Esophagus squamous epithelium (tissue), 5 donors: ENCODE data around the gene LDB3. TPM values are rescaled to one million over a fixed set of nuclear protein-coding genes. Genes with fewer than 3 reads are reported as not detected.

ENCODE experiments used
- DNase-seq: peaks from one replicate; lab custom pipeline; 2025; lab: John Stamatoyannopoulos, UW
- H3K27ac ChIP-seq, 4 donors: fragments of 200-600 bp; sonication (generic); one replicate each; pipeline ENCODE4 v1.5.1; 2016 to 2019; ENCODE audit warnings: mild to moderate bottlenecking in 1 of 4
- H3K27me3 ChIP-seq, 4 donors: fragments of 200-600 bp; sonication (generic); 1 replicate in 3 of 4; 2 replicates in 1 of 4; pipeline versions ENCODE4 v1.5.1 to v1.6.0; 2017 to 2021; ENCODE audit warnings: antibody characterized with exemption in 1 of 4
- H3K36me3 ChIP-seq, 3 donors: fragments of 200-600 bp; sonication (generic); one replicate each; pipeline ENCODE4 v1.5.1; 2016 to 2019
- H3K4me1 ChIP-seq, 3 donors: fragments of 200-600 bp; sonication (generic); one replicate each; pipeline ENCODE4 v1.5.1; 2017 to 2019
- H3K4me3 ChIP-seq, 4 donors: fragments of 200-600 bp; sonication (generic); 1 replicate in 3 of 4; 2 replicates in 1 of 4; pipeline ENCODE4 v1.5.1; 2016 to 2019; ENCODE audit warnings: mild to moderate bottlenecking in 2 of 4, moderate library complexity in 1 of 4
- H3K9me3 ChIP-seq, 3 donors: fragments of 200-600 bp; sonication (generic); one replicate each; pipeline ENCODE4 v1.5.1; 2016 to 2019
- CTCF ChIP-seq, 6 experiments: fragments of 450-650 bp in 4 of 6; fragments of 200-600 bp in 2 of 6; sonication (generic) in 2 of 6; IDR thresholded peaks; one replicate each; pipeline ENCODE4 v1.5.1; 2016 to 2019; ENCODE audit warnings: antibody characterized with exemption in 6 of 6, mild to moderate bottlenecking in 4 of 6, moderate library complexity in 4 of 6
- POLR2A ChIP-seq, 4 donors: fragments of 450-650 bp; IDR thresholded peaks; one replicate each; pipeline ENCODE4 v1.6.1; 2017; ENCODE audit warnings: antibody characterized with exemption in 4 of 4, mild to moderate bottlenecking in 4 of 4, moderate library complexity in 3 of 4
- WGBS, 2 donors: methylation state at CpG; one replicate each; pipeline ENCODE4 v1.1.5; 2018; 5-methylcytosine and 5-hydroxymethylcytosine counted together
- intact Hi-C: fragments of 100-400 bp; cut with DNase I; formaldehyde crosslinking; loops from one replicate; pipeline ENCODE4 v1.15.0; 2022
- total RNA-seq, 4 donors: library from RNA; depleted of rRNA; stranded (reverse); fragments of >200 nt; gene quantifications; one replicate each; pipeline ENCODE4 v1.1.0, GENCODE V29; 2016
- donor health status: DM: yes; HTN: yes; CAD: no.

Gene LDB3
- total RNA-seq, 4 donors from 2014 or later, result 0.09 to 3.4 (median 0.35) TPM

- Histone ChIP-seq H3K36me3 (no peaks in the 10 kb centered on the region), H3K4me1 (peaks cover 0 to 50% (median 7%) of the 10 kb centered on the region in 3 donors), H3K9me3 (no peaks in the 10 kb centered on the region), H3K4me3 (no peak overlapping the region), H3K27ac (no peak overlapping the region), H3K27me3 (no peaks in the 10 kb centered on the region)
- DNase-seq, result no peak
- intact Hi-C loops, result no loop called here
- no peak for TF ChIP-seq POLR2A (IDR thresholded peaks at IDR 0.05)
- no peak for TF ChIP-seq CTCF (IDR thresholded peaks at IDR 0.05)
- WGBS, 2 donors, result 50 to 72% methylated on average over 1 of the region's 1 CpG
Measured at GRCh38 chr10:86768412-86769062, 100.2 kb downstream of the LDB3 start.

GRCh38 chr10:86769991-86770390 lies 101.7 kb downstream of the LDB3 start:
- no peak for DNase-seq
- H3K27ac ChIP-seq, result no peak overlapping the region
- no peaks in the 10 kb centered on the region for H3K36me3 ChIP-seq
- no peaks in the 10 kb centered on the region for H3K9me3 ChIP-seq
- peaks cover 0 to 58% (median 7%) of the 10 kb centered on the region in 3 donors for H3K4me1 ChIP-seq
- 85 to 86% methylated on average over 9 to 10 of the region's 10 CpGs for WGBS, 2 donors
- TF ChIP-seq CTCF (IDR thresholded peaks at IDR 0.05) (no peak), POLR2A (IDR thresholded peaks at IDR 0.05) (no peak)
- H3K27me3 ChIP-seq, result no peaks in the 10 kb centered on the region
- H3K4me3 ChIP-seq, result no peak overlapping the region
- intact Hi-C loops, result no loop called here

- Histone ChIP-seq H3K27me3 (no peaks in the 10 kb centered on the region), H3K36me3 (no peaks in the 10 kb centered on the region), H3K27ac (no peak overlapping the region), H3K9me3 (no peaks in the 10 kb centered on the region), H3K4me1 (peaks cover 0 to 63% (median 7%) of the 10 kb centered on the region in 3 donors), H3K4me3 (no peak overlapping the region)
- no peak for DNase-seq
- TF ChIP-seq CTCF (IDR thresholded peaks at IDR 0.05), result no peak
- TF ChIP-seq POLR2A (IDR thresholded peaks at IDR 0.05), result no peak
- WGBS, 2 donors, result 45 to 48% methylated on average over 2 of the region's 2 CpGs
- intact Hi-C loops, result no loop called here
Measured at GRCh38 chr10:86770412-86770960, 102.2 kb downstream of the LDB3 start.

GRCh38 chr10:86773498-86773897 lies 105.2 kb downstream of the LDB3 start:
- intact Hi-C loops, result no loop called here
- no peaks in the 10 kb centered on the region for H3K36me3 ChIP-seq
- H3K9me3 ChIP-seq, result no peaks in the 10 kb centered on the region
- H3K27ac ChIP-seq, result no peak overlapping the region
- DNase-seq, result no peak
- 76 to 79% methylated on average over 6 of the region's 6 CpGs for WGBS, 2 donors
- no peaks in the 10 kb centered on the region for H3K27me3 ChIP-seq
- TF ChIP-seq CTCF (IDR thresholded peaks at IDR 0.05), result no peak
- H3K4me3 ChIP-seq, result no peak overlapping the region
- H3K4me1 ChIP-seq, result peaks cover 0 to 56% (median 7%) of the 10 kb centered on the region in 3 donors

GRCh38 chr10:86775056-86775869 lies 107.0 kb downstream of the LDB3 start:
- peak overlapping the region in 2 of 4 donors; percentile 2 to 13 for H3K27ac ChIP-seq
- H3K4me1 ChIP-seq, result peaks cover 0 to 45% (median 2%) of the 10 kb centered on the region in 3 donors
- TF ChIP-seq POLR2A (IDR thresholded peaks at IDR 0.05), result no peak
- TF ChIP-seq CTCF (IDR thresholded peaks at IDR 0.05), result no peak
- intact Hi-C loops, result no loop called here
- H3K36me3 ChIP-seq, result no peaks in the 10 kb centered on the region
- no peak for DNase-seq
- 28 to 29% methylated on average over 6 of the region's 6 CpGs for WGBS, 2 donors
- H3K4me3 ChIP-seq, result no peak overlapping the region
- H3K9me3 ChIP-seq, result no peaks in the 10 kb centered on the region
- no peaks in the 10 kb centered on the region for H3K27me3 ChIP-seq
